HG03469 (cell line): ENCODE data around the gene SLC15A3.

Experiments
- ATAC-seq: cut with Tn5 transposase; IDR thresholded peaks from one replicate; pipeline ENCODE4 v1.9.1; 2021; ENCODE audit warnings: mild to moderate bottlenecking, moderate library complexity, moderate number of reproducible peaks; ENCODE audit not compliant: unreplicated experiment

SLC15A3 gene

GRCh38 chr11:60951904-60952741 is at the start of gene SLC15A3:
Gene SLC15A3 (minus strand): TSS chr11:60952176. CDS start chr11:60951551, 625 bp downstream.
- peak; percentile 47 for ATAC-seq

GRCh38 chr11:61000426-61000825 is 48.5 kb upstream of the SLC15A3 start:
- no peak for ATAC-seq

DNA sequence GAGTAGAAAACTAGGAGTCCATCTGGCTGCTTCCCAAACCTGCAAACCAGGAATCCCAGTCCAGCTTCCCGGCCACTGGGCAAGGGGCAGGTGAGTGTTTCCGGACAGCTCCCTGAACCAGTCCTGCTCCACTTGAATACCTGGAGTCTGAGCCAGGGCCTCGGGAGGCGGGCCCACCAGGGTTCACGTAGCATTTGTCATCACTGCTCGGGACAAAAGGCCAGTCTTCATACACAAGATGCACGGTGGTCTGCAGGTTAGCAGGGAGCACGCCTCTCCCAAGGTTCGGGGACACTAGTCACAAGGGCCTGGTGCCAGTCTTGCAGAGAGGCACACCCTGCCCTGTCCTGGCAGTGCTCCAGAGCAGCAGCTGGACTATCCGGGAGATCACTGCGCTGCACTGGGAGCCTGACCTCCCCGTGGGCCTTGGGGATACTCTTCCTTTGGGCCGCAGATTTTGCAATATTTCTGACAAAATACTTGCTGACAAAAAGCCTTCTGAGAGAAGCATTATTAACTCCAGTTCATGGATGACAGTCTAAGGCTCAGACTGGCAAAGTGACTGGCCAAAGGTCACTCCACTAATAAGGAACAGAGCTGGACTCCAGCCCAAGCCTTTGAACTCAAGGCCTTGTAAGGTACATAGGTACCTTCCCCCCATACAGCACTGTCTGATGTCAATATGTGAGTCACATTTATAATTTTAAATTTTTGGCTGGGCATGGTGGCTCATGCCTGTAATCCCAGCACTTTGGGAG is 44.6 kb upstream of the SLC15A3 start:
- no peak for ATAC-seq

DNA sequence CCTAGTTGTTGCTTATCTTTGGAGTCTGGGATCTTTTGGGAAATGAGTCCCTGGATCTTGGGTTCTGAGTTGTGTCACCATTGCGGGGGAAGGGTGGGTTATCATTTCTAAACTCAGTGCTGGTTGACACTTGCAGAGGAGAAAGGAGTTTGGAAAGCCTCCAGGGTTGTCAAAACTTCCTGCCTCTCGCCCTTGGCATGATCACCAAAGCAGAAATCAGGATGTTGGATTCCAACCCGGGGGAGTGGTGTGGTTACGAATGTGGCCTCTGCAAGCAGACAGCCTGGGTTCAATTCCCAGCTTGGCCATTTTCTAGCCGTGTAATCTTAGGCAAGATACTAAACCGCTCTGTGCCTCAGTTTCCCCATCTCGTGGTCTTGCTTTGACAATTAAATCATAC is 43.8 kb upstream of the SLC15A3 start:
- no peak for ATAC-seq

GRCh38 chr11:60994541-60995080 is 42.6 kb upstream of the SLC15A3 start:
- no peak for ATAC-seq

DNA sequence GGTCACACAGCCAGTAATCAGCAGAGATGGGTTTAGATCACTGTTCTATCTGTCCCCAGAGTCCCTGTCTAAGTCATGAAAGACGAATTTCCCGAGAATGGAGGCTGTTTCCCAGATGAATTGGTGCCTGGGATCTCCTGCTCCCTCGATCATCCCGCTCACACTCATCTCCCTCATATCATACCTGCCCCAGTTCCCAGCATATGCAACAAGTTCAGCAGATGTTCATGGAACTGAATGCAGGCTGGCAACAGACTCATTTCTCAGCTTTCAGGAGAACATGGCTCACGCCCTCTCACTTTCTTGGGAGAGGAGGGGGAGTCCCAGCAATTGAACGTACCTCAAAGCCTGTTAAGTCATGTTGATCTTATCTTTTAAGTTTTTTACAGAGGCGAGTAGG is 41.6 kb upstream of the SLC15A3 start:
- no peak for ATAC-seq

DNA sequence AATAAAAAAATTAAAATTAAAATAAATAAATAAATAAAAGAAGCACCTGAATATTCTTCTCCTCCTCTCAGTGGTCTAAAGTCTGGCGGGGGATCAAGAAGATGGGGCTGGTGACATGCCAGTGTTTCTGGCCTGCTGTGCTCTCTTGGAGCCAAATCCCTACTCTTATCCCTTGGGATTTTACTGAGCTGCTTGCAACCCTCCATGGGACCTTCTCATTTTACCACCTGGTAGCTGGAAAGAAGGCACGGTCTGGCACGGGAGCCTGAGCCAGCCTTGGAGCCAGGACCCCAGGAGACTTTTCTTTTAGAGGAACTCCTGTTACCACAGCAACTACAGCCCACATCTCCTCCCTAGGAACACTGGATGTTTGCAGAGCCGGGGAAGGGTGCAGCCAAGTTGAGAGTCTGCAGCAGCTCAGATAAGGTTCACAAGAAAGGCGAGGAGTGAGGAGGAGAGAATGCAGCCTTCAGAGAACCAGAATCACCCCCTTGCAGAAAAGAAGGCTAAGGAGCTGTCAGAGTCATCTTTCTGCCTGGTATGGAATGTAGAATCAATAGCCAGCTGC is 41.0 kb upstream of the SLC15A3 start:
- no peak for ATAC-seq

DNA sequence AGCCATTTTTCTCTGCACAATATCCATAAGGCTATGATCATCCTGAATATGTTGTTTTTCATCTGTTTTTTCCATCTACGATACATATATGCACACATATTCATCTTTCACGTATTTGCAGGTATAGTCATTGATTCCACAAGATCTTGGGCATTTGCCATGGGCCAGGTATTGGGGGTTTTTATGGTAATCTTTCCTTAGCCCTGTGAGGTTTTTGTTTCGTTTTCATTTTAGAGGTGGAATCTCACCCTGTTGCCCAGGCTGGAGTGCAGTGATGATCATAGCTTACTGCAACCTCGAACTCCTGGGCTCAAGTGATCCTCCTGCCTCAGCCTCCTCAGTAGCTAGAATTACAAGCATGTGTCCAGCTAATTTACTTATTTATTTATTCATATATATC is 39.5 kb upstream of the SLC15A3 start:
- no peak for ATAC-seq

DNA sequence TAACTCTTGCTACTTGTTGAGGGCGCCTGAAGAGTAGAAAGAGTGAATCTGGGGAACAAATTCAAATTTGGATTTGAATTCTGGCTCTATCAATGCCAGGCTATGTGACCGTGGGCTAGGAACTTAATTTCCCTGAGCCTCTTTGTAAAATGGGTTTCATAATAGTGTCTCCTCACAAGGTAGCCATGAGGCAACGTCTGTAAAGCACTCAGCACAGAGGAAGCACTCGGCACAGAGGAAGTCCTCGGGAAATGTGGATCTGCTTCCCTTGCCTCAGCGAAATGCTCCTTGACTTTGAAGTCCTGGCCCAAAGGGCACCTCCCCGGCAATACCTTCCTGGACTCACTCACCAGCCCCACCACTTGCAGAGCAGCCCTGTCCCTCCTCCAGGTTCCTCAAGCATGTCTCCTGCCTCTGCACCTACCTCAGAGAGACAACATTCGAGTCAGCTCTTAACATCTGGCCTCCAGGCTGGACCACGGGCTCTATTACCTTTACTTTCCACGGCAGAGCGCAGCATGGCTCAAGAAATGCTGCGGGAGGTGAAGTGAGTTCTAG is 37.2 kb upstream of the SLC15A3 start:
- ATAC-seq = no peak

DNA sequence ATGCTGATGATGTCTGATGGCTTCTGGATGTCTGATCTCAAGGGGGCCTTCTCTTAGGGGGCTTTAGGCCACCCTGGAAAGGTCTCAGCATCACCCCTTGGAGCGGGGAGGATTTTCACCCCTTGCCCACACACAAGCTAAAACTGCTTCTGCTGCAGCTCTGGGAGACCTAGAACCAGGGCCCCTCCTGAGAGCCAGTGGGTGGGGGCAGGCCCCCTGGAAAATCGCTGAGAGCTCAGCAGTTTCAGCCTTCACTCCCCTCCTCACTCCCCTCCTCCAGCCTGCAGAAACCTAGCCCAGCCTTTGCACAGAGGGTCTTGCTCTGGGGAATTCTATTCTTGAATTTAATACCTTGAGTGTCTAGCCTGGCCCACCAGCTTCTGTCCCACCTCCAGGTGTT is 36.7 kb upstream of the SLC15A3 start:
- ATAC-seq = no peak

- ATAC-seq = no peak
These were observed 35.8 kb upstream of the SLC15A3 start for GRCh38 chr11:60987577-60988277.

GRCh38 chr11:60985991-60986915 is 34.3 kb upstream of the SLC15A3 start:
- ATAC-seq = no peak

DNA sequence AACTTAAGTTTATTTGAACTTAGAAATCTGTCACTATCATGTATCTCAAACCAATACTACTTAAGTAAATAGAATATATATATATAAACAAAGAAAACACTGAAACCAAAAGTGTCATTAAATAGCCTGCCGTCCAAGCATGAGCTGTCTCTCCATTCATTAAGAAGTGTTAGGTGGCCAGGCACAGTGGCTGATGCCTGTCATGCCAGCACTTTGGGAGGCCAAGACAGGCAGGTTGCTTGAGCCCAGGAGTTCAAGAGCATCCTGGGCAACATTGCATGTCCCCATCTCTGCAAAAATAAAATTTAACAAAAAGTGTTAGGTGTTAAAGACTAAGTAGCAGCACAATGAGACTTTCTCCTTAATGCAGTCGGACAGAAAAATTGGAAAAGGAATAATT is 33.5 kb upstream of the SLC15A3 start:
- ATAC-seq = no peak

GRCh38 chr11:60984636-60985035 is 32.7 kb upstream of the SLC15A3 start:
- no peak for ATAC-seq

DNA sequence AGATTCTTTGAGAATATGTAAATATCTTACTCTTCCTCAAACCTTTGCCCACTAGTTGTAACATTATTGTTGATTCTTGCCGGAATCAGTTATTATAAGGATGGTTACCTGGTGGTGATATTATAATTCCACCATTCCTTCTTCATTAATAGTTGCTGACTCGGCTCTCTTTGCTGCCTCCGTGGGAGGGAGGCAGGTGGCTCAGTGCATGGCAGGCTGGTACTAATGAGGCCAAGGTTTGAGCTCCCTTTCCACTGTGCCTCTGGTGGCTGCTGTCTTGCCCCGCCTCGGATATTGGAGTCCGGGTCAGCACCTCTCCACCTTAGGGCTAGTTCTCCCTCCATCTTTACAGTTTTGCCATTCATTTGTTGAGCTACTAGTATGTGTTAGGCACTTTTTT is 32.2 kb upstream of the SLC15A3 start:
- ATAC-seq = no peak

DNA sequence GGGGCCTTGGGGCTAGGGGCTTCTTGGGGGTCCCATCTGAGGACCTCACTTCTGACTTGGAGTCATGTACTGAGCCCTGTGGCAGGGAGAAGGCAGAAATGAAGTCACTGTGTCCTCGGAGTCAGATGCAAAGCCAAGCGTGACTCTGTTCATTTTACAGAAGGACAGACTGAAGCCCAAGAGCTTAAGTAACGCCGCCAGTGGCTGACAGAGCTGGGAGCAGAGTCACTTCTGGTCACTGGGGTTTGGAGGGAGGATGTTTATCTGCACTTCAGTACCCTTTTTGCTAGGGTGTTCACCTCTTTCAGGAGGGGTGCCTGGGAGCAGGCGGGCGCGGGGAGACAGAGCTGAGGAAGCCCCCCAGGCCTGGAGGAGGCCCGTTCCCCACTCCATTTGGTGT is 30.2 kb upstream of the SLC15A3 start:
- no peak for ATAC-seq

GRCh38 chr11:60981515-60981914 is 29.5 kb upstream of the SLC15A3 start:
- no peak for ATAC-seq

DNA sequence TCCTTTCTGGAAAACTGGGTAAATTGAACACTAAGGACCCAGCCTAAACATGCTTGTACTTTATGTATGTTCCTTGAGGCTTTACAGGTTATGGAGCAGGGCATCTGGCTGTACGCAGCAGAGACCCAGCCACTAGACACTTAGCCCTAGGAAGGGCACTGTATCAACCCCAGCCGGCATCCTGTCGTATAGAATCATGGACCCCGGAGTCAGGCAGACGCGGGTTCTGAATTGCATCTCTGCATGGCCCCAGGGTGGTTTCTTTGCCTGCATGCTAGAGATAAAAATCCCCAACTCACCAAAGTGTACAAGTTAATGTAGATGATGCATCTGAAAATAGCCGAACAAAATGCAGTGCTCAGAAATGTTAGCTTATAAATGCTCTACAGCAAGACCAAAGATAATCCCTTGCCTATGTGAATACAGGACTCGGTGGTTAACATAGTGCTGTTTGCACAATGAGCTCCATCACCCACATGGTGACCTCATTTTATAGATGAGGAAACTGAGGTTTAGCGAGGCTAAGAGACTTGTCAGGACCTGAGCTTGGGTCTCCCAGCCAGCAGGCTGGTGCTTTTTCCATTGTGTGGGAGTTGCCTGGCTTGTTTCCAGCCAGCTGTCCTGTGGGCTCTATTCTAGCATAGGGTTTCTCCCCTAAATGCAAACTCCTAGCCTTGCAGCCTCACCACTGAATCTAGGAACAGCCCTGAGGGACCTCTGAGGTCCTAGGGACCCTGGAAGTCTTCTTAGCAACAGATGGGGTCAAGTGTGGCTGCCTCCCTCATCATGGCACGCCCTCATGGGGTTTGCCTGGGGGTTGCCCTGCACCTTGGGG is 26.8 kb upstream of the SLC15A3 start:
- no peak for ATAC-seq

DNA sequence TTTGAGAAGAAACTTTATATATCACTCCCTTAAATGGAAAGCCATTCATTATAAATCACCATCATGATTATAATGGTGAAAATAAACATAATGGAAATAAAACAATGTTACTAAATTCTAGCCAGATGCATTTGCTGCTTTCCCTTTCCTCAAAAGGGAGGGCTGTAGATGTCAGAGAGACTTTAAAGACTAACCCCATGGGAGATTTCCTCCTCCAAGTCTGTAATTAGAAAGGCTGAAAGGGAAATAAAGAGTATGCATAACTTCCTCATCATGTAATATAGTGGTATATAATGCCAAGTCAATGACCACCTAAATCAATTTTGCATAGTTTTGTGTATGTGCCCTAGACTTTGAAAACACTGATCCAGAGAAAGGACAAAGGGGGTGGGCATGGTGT is 25.9 kb upstream of the SLC15A3 start:
- ATAC-seq = no peak
